NT2/D1 (cell line): Measurements from ENCODE around the gene ZNF189.

ENCODE experiments used
- SUZ12 ChIP-seq: IDR thresholded peaks from 2 replicates; pipeline ENCODE4 v1.6.1; 2011; ENCODE audit not compliant: insufficient read length, insufficient read depth; ENCODE audit errors: extremely low read depth
- YY1 ChIP-seq: IDR thresholded peaks from 2 replicates; pipeline ENCODE4 v1.6.1; 2011; ENCODE audit not compliant: insufficient read length, insufficient read depth
- ZNF274 ChIP-seq: IDR thresholded peaks from 2 replicates; pipeline ENCODE4 v1.6.1; 2011; ENCODE audit warnings: mild to moderate bottlenecking, low read depth, low read length

DNA sequence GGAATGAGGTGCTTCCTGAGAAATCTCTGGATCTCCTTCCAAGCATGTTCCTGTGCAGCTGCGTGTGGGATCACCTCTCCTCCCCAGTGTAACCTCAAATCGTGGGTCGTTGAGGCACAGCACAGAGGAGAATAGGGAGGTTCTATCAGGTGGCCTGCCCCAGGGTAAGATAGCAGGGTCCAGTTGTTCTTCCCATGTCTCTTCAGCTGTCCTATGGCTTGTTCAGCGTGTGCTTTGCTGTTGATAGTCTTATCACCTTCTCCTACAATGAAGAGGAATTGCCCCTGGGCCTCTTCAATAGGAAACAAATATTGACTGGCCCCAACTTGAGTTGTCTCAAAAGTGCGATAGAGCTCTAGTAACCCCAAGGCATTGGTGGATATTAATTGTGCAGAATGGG is 36.2 kb upstream of the ZNF189 start:
- no peak for TF ChIP-seq ZNF274
- no peak for TF ChIP-seq YY1
- no peak for TF ChIP-seq SUZ12
